H9 (cell line): Measurements from ENCODE around the gene AFF1. TPM values are rescaled to one million over a fixed set of nuclear protein-coding genes. Genes with fewer than 3 reads are reported as not detected.

Experiments
- DNase-seq: peaks from one replicate; pipeline ENCODE4 v3.0.0-alpha.2; 2017
- H2AFZ ChIP-seq: one replicate; pipeline ENCODE4 v1.6.1; 2013; ENCODE audit warnings: mild to moderate bottlenecking, low read length, control low read depth, moderate library complexity
- H2AK5ac ChIP-seq: 2 replicates; pipeline ENCODE4 v1.6.1; 2013; ENCODE audit warnings: low read length, control low read depth, mixed read lengths; ENCODE audit not compliant: insufficient read length
- H2BK120ac ChIP-seq: one replicate; pipeline ENCODE4 v1.6.1; 2013; ENCODE audit warnings: low read depth, mild to moderate bottlenecking, low read length, control low read depth, inconsistent platforms; ENCODE audit not compliant: poor library complexity, severe bottlenecking
- H2BK12ac ChIP-seq: 2 replicates; pipeline ENCODE4 v1.6.1; 2013; ENCODE audit warnings: low read length, control low read depth, mixed read lengths, low read depth; ENCODE audit not compliant: insufficient read length
- H2BK15ac ChIP-seq: 2 replicates; pipeline ENCODE4 v1.6.1; 2013; ENCODE audit warnings: low read depth, low read length, control low read depth
- H2BK20ac ChIP-seq: one replicate; pipeline ENCODE4 v1.6.1; 2013; ENCODE audit warnings: low read depth, mild to moderate bottlenecking, low read length, control low read depth, inconsistent platforms; ENCODE audit not compliant: poor library complexity, severe bottlenecking
- H2BK5ac ChIP-seq: 2 replicates; pipeline ENCODE4 v1.6.1; 2013; ENCODE audit warnings: low read length, control low read depth, mixed read lengths; ENCODE audit not compliant: insufficient read length
- H3K14ac ChIP-seq: 2 replicates; pipeline ENCODE4 v1.6.1; 2013; ENCODE audit warnings: low read length, control low read depth; ENCODE audit not compliant: insufficient read depth
- H3K18ac ChIP-seq: 2 replicates; pipeline ENCODE4 v1.6.1; 2013; ENCODE audit warnings: low read depth, mild to moderate bottlenecking, mixed read lengths, low read length, control low read depth; ENCODE audit not compliant: insufficient read length
- H3K23ac ChIP-seq: 2 replicates; pipeline ENCODE4 v1.6.1; 2013; ENCODE audit warnings: low read length, control low read depth, mixed read lengths, low read depth; ENCODE audit not compliant: insufficient read length
- H3K23me2 ChIP-seq: 2 replicates; pipeline ENCODE4 v1.6.1; 2013; ENCODE audit warnings: low read depth, mild to moderate bottlenecking, mixed read lengths, low read length, control low read depth; ENCODE audit not compliant: insufficient read length, poor library complexity, severe bottlenecking
- H3K27ac ChIP-seq: 2 replicates; pipeline ENCODE4 v1.5.1; 2013; ENCODE audit warnings: low read length, control low read depth, mixed read lengths, low read depth; ENCODE audit not compliant: insufficient read length
- H3K27me3 ChIP-seq: 2 replicates; pipeline ENCODE4 v1.6.1; 2013; ENCODE audit warnings: low read length, control low read depth, inconsistent platforms; ENCODE audit not compliant: insufficient read depth
- H3K4ac ChIP-seq: 2 replicates; pipeline ENCODE4 v1.6.1; 2013; ENCODE audit warnings: low read depth, mild to moderate bottlenecking, control low read depth, inconsistent platforms, low read length, moderate library complexity
- H3K4me1 ChIP-seq: 2 replicates; pipeline ENCODE4 v1.6.1; 2013; ENCODE audit warnings: low read length, control low read depth, inconsistent platforms; ENCODE audit not compliant: insufficient read depth
- H3K4me2 ChIP-seq: 2 replicates; pipeline ENCODE4 v1.6.1; 2013; ENCODE audit warnings: low read length, control low read depth, mixed read lengths; ENCODE audit not compliant: insufficient read length, insufficient read depth
- H3K56ac ChIP-seq: 2 replicates; pipeline ENCODE4 v1.6.1; 2013; ENCODE audit warnings: low read depth, mild to moderate bottlenecking, mixed read lengths, low read length, control low read depth; ENCODE audit not compliant: insufficient read length
- H3K79me1 ChIP-seq: 2 replicates; pipeline ENCODE4 v1.6.1; 2013; ENCODE audit warnings: low read depth, mild to moderate bottlenecking, moderate library complexity, low read length, control low read depth, inconsistent platforms; ENCODE audit not compliant: insufficient read depth, poor library complexity, severe bottlenecking
- H3K79me2 ChIP-seq: 2 replicates; pipeline ENCODE4 v1.6.1; 2013; ENCODE audit warnings: low read length, control low read depth, inconsistent platforms; ENCODE audit not compliant: insufficient read depth
- H3K9ac ChIP-seq: 2 replicates; pipeline ENCODE4 v1.6.1; 2013; ENCODE audit warnings: low read length, control low read depth, mixed read lengths; ENCODE audit not compliant: insufficient read length; ENCODE audit errors: extremely low read depth
- H3K9me3 ChIP-seq: one replicate; pipeline ENCODE4 v1.6.1; 2013; ENCODE audit warnings: low read depth, low read length, inconsistent platforms; ENCODE audit not compliant: control insufficient read depth
- H3T11ph ChIP-seq: one replicate; pipeline ENCODE4 v1.6.1; 2013; ENCODE audit warnings: mild to moderate bottlenecking, low read length, control low read depth, inconsistent platforms
- H4K20me1 ChIP-seq: one replicate; pipeline ENCODE4 v1.6.1; 2013; ENCODE audit not compliant: control insufficient read depth, insufficient read length, insufficient read depth
- H4K5ac ChIP-seq: 2 replicates; pipeline ENCODE4 v1.6.1; 2013; ENCODE audit warnings: low read depth, mild to moderate bottlenecking, mixed read lengths, low read length, control low read depth; ENCODE audit not compliant: insufficient read length
- H4K8ac ChIP-seq: replicated peaks from 2 replicates; pipeline ENCODE4 v1.6.1; 2013; ENCODE audit warnings: low read length, control low read depth, mixed read lengths, low read depth; ENCODE audit not compliant: insufficient read length
- H4K91ac ChIP-seq: 2 replicates; pipeline ENCODE4 v1.6.1; 2013; ENCODE audit warnings: low read depth, mild to moderate bottlenecking, moderate library complexity, mixed read lengths, low read length, control low read depth; ENCODE audit not compliant: insufficient read length
- H3K27ac Mint-ChIP-seq, 3 experiments: 2 replicates in 2 of 3; 3 replicates in 1 of 3; pipeline ENCODE4 v1.8.0; 2020 to 2021; ENCODE audit warnings: mixed read lengths in 3 of 3, mild to moderate bottlenecking in 1 of 3, moderate library complexity in 1 of 3
- H3K27me3 Mint-ChIP-seq: 2 replicates; pipeline ENCODE4 v1.8.0; 2021; ENCODE audit warnings: low read depth, mild to moderate bottlenecking, moderate library complexity, mixed read lengths
- H3K36me3 Mint-ChIP-seq, 3 experiments: 2 replicates in 2 of 3; 3 replicates in 1 of 3; pipeline ENCODE4 v1.8.0; 2020 to 2021; ENCODE audit warnings: low read depth in 3 of 3, mixed read lengths in 3 of 3; ENCODE audit not compliant: insufficient read depth in 1 of 3
- H3K4me1 Mint-ChIP-seq, 2 experiments: 2 replicates each; pipeline ENCODE4 v1.8.0; 2020; ENCODE audit warnings: mixed read lengths in 2 of 2
- H3K4me3 Mint-ChIP-seq, 2 experiments: 2 replicates in 1 of 2; 3 replicates in 1 of 2; pipeline ENCODE4 v1.8.0; 2020 to 2021; ENCODE audit warnings: mild to moderate bottlenecking in 2 of 2, mixed read lengths in 2 of 2, moderate library complexity in 1 of 2
- H3K9me3 Mint-ChIP-seq, 2 experiments: 2 replicates in 1 of 2; 3 replicates in 1 of 2; pipeline ENCODE4 v1.8.0; 2020; ENCODE audit warnings: mild to moderate bottlenecking in 2 of 2, mixed read lengths in 2 of 2, moderate library complexity in 1 of 2
- WGBS: extraction: QIAGEN DNeasy Blood & Tissue Kit; methylation state at CpG from one replicate; pipeline ENCODE4 v1.1.7; 2013; ENCODE audit warnings: missing lambda C conversion rate, low lambda C conversion rate, mixed read lengths; ENCODE audit not compliant: insufficient read length; ENCODE audit errors: extremely low coverage; 5-methylcytosine and 5-hydroxymethylcytosine counted together
- total RNA-seq: library from RNA; stranded (reverse); gene quantifications from 2 replicates; pipeline ENCODE4 v1.2.1, GENCODE V29; 2021
- TF ChIP-seq, protein P1 (sequence below): fragments of 200-600 bp; sonication (generic); conservative IDR thresholded peaks from 3 replicates; pipeline ENCODE4 v1.8.0; 2021; ENCODE audit warnings: antibody characterized with exemption, mild to moderate bottlenecking

Gene AFF1
- total RNA-seq, 1 experiment from 2014 or later = 74.5 TPM

DNA sequence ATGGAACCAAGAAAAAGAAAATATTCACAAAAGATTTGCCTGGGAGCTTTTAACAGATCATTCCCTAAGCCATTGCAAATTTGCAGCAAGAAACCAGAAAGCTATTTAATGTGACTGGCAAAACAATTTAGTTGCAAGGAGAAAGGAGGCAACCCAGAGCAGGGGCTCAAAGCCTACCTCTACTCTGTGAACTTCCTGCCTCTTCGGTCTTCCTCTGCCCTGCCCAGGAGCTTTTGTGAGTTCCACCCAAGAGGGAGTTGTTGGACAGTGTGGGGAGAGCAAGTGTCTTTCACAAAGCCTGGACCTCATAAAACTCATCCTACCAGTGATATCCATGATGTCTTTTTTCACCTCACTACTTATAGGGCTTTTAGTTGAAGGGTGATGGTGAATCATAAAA, 107.4 kb downstream of the AFF1 start:
- H4K8ac ChIP-seq = no peak overlapping the region
- peaks cover 18% of the 10 kb centered on the region for H3K79me2 ChIP-seq
- WGBS = no CpG with 5 or more reads among the region's 1 CpG
- H3K18ac ChIP-seq = no peak overlapping the region
- no peak overlapping the region for H3T11ph ChIP-seq
- H2BK15ac ChIP-seq = no peak overlapping the region
- H3K27me3 ChIP-seq = no peaks in the 10 kb centered on the region
- H2BK20ac ChIP-seq = no peak overlapping the region
- H3K79me1 ChIP-seq = no peaks in the 10 kb centered on the region
- Mint-ChIP-seq H3K9me3 (no peaks in the 10 kb centered on the region), H3K4me1 (peaks cover 42 to 43% of the 10 kb centered on the region in 2 experiments), H3K4me3 (no peak overlapping the region), H3K27me3 (no peaks in the 10 kb centered on the region), H3K36me3 (peaks cover 2 to 10% (median 7%) of the 10 kb centered on the region in 3 experiments; a peak in 6 of 7 replicates), H3K27ac (peak overlapping the region in 2 of 3 experiments; percentile 65 to 82; a peak in 1 of 7 replicates)
- TF ChIP-seq, protein P1, sequence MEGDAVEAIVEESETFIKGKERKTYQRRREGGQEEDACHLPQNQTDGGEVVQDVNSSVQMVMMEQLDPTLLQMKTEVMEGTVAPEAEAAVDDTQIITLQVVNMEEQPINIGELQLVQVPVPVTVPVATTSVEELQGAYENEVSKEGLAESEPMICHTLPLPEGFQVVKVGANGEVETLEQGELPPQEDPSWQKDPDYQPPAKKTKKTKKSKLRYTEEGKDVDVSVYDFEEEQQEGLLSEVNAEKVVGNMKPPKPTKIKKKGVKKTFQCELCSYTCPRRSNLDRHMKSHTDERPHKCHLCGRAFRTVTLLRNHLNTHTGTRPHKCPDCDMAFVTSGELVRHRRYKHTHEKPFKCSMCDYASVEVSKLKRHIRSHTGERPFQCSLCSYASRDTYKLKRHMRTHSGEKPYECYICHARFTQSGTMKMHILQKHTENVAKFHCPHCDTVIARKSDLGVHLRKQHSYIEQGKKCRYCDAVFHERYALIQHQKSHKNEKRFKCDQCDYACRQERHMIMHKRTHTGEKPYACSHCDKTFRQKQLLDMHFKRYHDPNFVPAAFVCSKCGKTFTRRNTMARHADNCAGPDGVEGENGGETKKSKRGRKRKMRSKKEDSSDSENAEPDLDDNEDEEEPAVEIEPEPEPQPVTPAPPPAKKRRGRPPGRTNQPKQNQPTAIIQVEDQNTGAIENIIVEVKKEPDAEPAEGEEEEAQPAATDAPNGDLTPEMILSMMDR = no peak
- no peak overlapping the region for H2AK5ac ChIP-seq
- H2BK120ac ChIP-seq = no peak overlapping the region
- no peak overlapping the region for H4K91ac ChIP-seq
- H4K20me1 ChIP-seq = no peaks in the 10 kb centered on the region
- H3K23ac ChIP-seq = no peak overlapping the region
- no peak overlapping the region for H3K9ac ChIP-seq
- no peak for DNase-seq
- no peak overlapping the region for H3K56ac ChIP-seq
- no peak overlapping the region for H2BK5ac ChIP-seq
- no peaks in the 10 kb centered on the region for H3K23me2 ChIP-seq
- H4K5ac ChIP-seq = no peak overlapping the region
- no peak overlapping the region for H3K4me2 ChIP-seq
- H3K4me1 ChIP-seq = peaks cover 12% of the 10 kb centered on the region; the same call in 1 of the 2 replicates
- no peak overlapping the region for H3K14ac ChIP-seq
- no peak overlapping the region for H2BK12ac ChIP-seq
- H3K9me3 ChIP-seq = no peaks in the 10 kb centered on the region
- no peak overlapping the region for H3K4ac ChIP-seq
- H2AFZ ChIP-seq = no peak overlapping the region
- no peak overlapping the region for H3K27ac ChIP-seq
